H9 (cell line): ENCODE results near the gene FAM120A. TPM values are rescaled to one million over a fixed set of nuclear protein-coding genes. Genes with fewer than 3 reads are reported as not detected.

Experiments used
- DNase-seq: peaks from one replicate; pipeline ENCODE4 v3.0.0-alpha.2; 2017
- H2AFZ ChIP-seq: one replicate; pipeline ENCODE4 v1.6.1; 2013; ENCODE audit warnings: mild to moderate bottlenecking, low read length, control low read depth, moderate library complexity
- H2AK5ac ChIP-seq: 2 replicates; pipeline ENCODE4 v1.6.1; 2013; ENCODE audit warnings: low read length, control low read depth, mixed read lengths; ENCODE audit not compliant: insufficient read length
- H2BK120ac ChIP-seq: one replicate; pipeline ENCODE4 v1.6.1; 2013; ENCODE audit warnings: low read depth, mild to moderate bottlenecking, low read length, control low read depth, inconsistent platforms; ENCODE audit not compliant: poor library complexity, severe bottlenecking
- H2BK12ac ChIP-seq: 2 replicates; pipeline ENCODE4 v1.6.1; 2013; ENCODE audit warnings: low read length, control low read depth, mixed read lengths, low read depth; ENCODE audit not compliant: insufficient read length
- H2BK15ac ChIP-seq: 2 replicates; pipeline ENCODE4 v1.6.1; 2013; ENCODE audit warnings: low read depth, low read length, control low read depth
- H2BK20ac ChIP-seq: one replicate; pipeline ENCODE4 v1.6.1; 2013; ENCODE audit warnings: low read depth, mild to moderate bottlenecking, low read length, control low read depth, inconsistent platforms; ENCODE audit not compliant: poor library complexity, severe bottlenecking
- H2BK5ac ChIP-seq: 2 replicates; pipeline ENCODE4 v1.6.1; 2013; ENCODE audit warnings: low read length, control low read depth, mixed read lengths; ENCODE audit not compliant: insufficient read length
- H3K14ac ChIP-seq: 2 replicates; pipeline ENCODE4 v1.6.1; 2013; ENCODE audit warnings: low read length, control low read depth; ENCODE audit not compliant: insufficient read depth
- H3K18ac ChIP-seq: 2 replicates; pipeline ENCODE4 v1.6.1; 2013; ENCODE audit warnings: low read depth, mild to moderate bottlenecking, mixed read lengths, low read length, control low read depth; ENCODE audit not compliant: insufficient read length
- H3K23ac ChIP-seq: 2 replicates; pipeline ENCODE4 v1.6.1; 2013; ENCODE audit warnings: low read length, control low read depth, mixed read lengths, low read depth; ENCODE audit not compliant: insufficient read length
- H3K23me2 ChIP-seq: 2 replicates; pipeline ENCODE4 v1.6.1; 2013; ENCODE audit warnings: low read depth, mild to moderate bottlenecking, mixed read lengths, low read length, control low read depth; ENCODE audit not compliant: insufficient read length, poor library complexity, severe bottlenecking
- H3K27ac ChIP-seq: 2 replicates; pipeline ENCODE4 v1.5.1; 2013; ENCODE audit warnings: low read length, control low read depth, mixed read lengths, low read depth; ENCODE audit not compliant: insufficient read length
- H3K27me3 ChIP-seq: 2 replicates; pipeline ENCODE4 v1.6.1; 2013; ENCODE audit warnings: low read length, control low read depth, inconsistent platforms; ENCODE audit not compliant: insufficient read depth
- H3K4ac ChIP-seq: 2 replicates; pipeline ENCODE4 v1.6.1; 2013; ENCODE audit warnings: low read depth, mild to moderate bottlenecking, control low read depth, inconsistent platforms, low read length, moderate library complexity
- H3K4me1 ChIP-seq: 2 replicates; pipeline ENCODE4 v1.6.1; 2013; ENCODE audit warnings: low read length, control low read depth, inconsistent platforms; ENCODE audit not compliant: insufficient read depth
- H3K4me2 ChIP-seq: 2 replicates; pipeline ENCODE4 v1.6.1; 2013; ENCODE audit warnings: low read length, control low read depth, mixed read lengths; ENCODE audit not compliant: insufficient read length, insufficient read depth
- H3K56ac ChIP-seq: 2 replicates; pipeline ENCODE4 v1.6.1; 2013; ENCODE audit warnings: low read depth, mild to moderate bottlenecking, mixed read lengths, low read length, control low read depth; ENCODE audit not compliant: insufficient read length
- H3K79me1 ChIP-seq: 2 replicates; pipeline ENCODE4 v1.6.1; 2013; ENCODE audit warnings: low read depth, mild to moderate bottlenecking, moderate library complexity, low read length, control low read depth, inconsistent platforms; ENCODE audit not compliant: insufficient read depth, poor library complexity, severe bottlenecking
- H3K79me2 ChIP-seq: 2 replicates; pipeline ENCODE4 v1.6.1; 2013; ENCODE audit warnings: low read length, control low read depth, inconsistent platforms; ENCODE audit not compliant: insufficient read depth
- H3K9ac ChIP-seq: 2 replicates; pipeline ENCODE4 v1.6.1; 2013; ENCODE audit warnings: low read length, control low read depth, mixed read lengths; ENCODE audit not compliant: insufficient read length; ENCODE audit errors: extremely low read depth
- H3K9me3 ChIP-seq: one replicate; pipeline ENCODE4 v1.6.1; 2013; ENCODE audit warnings: low read depth, low read length, inconsistent platforms; ENCODE audit not compliant: control insufficient read depth
- H3T11ph ChIP-seq: one replicate; pipeline ENCODE4 v1.6.1; 2013; ENCODE audit warnings: mild to moderate bottlenecking, low read length, control low read depth, inconsistent platforms
- H4K20me1 ChIP-seq: one replicate; pipeline ENCODE4 v1.6.1; 2013; ENCODE audit not compliant: control insufficient read depth, insufficient read length, insufficient read depth
- H4K5ac ChIP-seq: 2 replicates; pipeline ENCODE4 v1.6.1; 2013; ENCODE audit warnings: low read depth, mild to moderate bottlenecking, mixed read lengths, low read length, control low read depth; ENCODE audit not compliant: insufficient read length
- H4K8ac ChIP-seq: replicated peaks from 2 replicates; pipeline ENCODE4 v1.6.1; 2013; ENCODE audit warnings: low read length, control low read depth, mixed read lengths, low read depth; ENCODE audit not compliant: insufficient read length
- H4K91ac ChIP-seq: 2 replicates; pipeline ENCODE4 v1.6.1; 2013; ENCODE audit warnings: low read depth, mild to moderate bottlenecking, moderate library complexity, mixed read lengths, low read length, control low read depth; ENCODE audit not compliant: insufficient read length
- H3K27ac Mint-ChIP-seq, 3 experiments: 2 replicates in 2 of 3; 3 replicates in 1 of 3; pipeline ENCODE4 v1.8.0; 2020 to 2021; ENCODE audit warnings: mixed read lengths in 3 of 3, mild to moderate bottlenecking in 1 of 3, moderate library complexity in 1 of 3
- H3K27me3 Mint-ChIP-seq: 2 replicates; pipeline ENCODE4 v1.8.0; 2021; ENCODE audit warnings: low read depth, mild to moderate bottlenecking, moderate library complexity, mixed read lengths
- H3K36me3 Mint-ChIP-seq, 3 experiments: 2 replicates in 2 of 3; 3 replicates in 1 of 3; pipeline ENCODE4 v1.8.0; 2020 to 2021; ENCODE audit warnings: low read depth in 3 of 3, mixed read lengths in 3 of 3; ENCODE audit not compliant: insufficient read depth in 1 of 3
- H3K4me1 Mint-ChIP-seq, 2 experiments: 2 replicates each; pipeline ENCODE4 v1.8.0; 2020; ENCODE audit warnings: mixed read lengths in 2 of 2
- H3K4me3 Mint-ChIP-seq, 2 experiments: 2 replicates in 1 of 2; 3 replicates in 1 of 2; pipeline ENCODE4 v1.8.0; 2020 to 2021; ENCODE audit warnings: mild to moderate bottlenecking in 2 of 2, mixed read lengths in 2 of 2, moderate library complexity in 1 of 2
- H3K9me3 Mint-ChIP-seq, 2 experiments: 2 replicates in 1 of 2; 3 replicates in 1 of 2; pipeline ENCODE4 v1.8.0; 2020; ENCODE audit warnings: mild to moderate bottlenecking in 2 of 2, mixed read lengths in 2 of 2, moderate library complexity in 1 of 2
- CTCF ChIP-seq: fragments of 200-600 bp; sonication (generic); conservative IDR thresholded peaks from 3 replicates; pipeline ENCODE4 v1.8.0; 2021; ENCODE audit warnings: antibody characterized with exemption, mild to moderate bottlenecking
- WGBS: extraction: QIAGEN DNeasy Blood & Tissue Kit; methylation state at CpG from one replicate; pipeline ENCODE4 v1.1.7; 2013; ENCODE audit warnings: missing lambda C conversion rate, low lambda C conversion rate, mixed read lengths; ENCODE audit not compliant: insufficient read length; ENCODE audit errors: extremely low coverage; 5-methylcytosine and 5-hydroxymethylcytosine counted together
- total RNA-seq: library from RNA; stranded (reverse); gene quantifications from 2 replicates; pipeline ENCODE4 v1.2.1, GENCODE V29; 2021

FAM120A gene
- total RNA-seq, 1 experiment from 2014 or later, result 57.7 TPM

GRCh38 chr9:93470391-93470790 lies 18.9 kb downstream of the FAM120A start:
- no peak overlapping the region for H3K4me3 Mint-ChIP-seq
- peaks cover 43 to 48% of the 10 kb centered on the region in 2 experiments for H3K4me1 Mint-ChIP-seq
- peak overlapping the region in 2 of 3 experiments; percentile 46 to 59; a peak in 2 of 7 replicates for H3K27ac Mint-ChIP-seq
- peaks cover 14% of the 10 kb centered on the region for H3K4me1 ChIP-seq
- H3K18ac ChIP-seq, result no peak overlapping the region
- H3K14ac ChIP-seq, result no peak overlapping the region
- no peak overlapping the region for H3K4ac ChIP-seq
- H3K23ac ChIP-seq, result no peak overlapping the region
- no peak overlapping the region for H3T11ph ChIP-seq
- no peak overlapping the region for H3K56ac ChIP-seq
- no peak overlapping the region for H4K8ac ChIP-seq
- H3K4me2 ChIP-seq, result no peak overlapping the region
- no peak overlapping the region for H2BK5ac ChIP-seq
- H2BK12ac ChIP-seq, result no peak overlapping the region
- H4K5ac ChIP-seq, result no peak overlapping the region
- no peak overlapping the region for H2BK15ac ChIP-seq
- H3K36me3 Mint-ChIP-seq, result peaks cover 17 to 36% (median 32%) of the 10 kb centered on the region in 3 experiments; a peak in 6 of 7 replicates
- DNase-seq, result no peak
- H3K9me3 ChIP-seq, result no peaks in the 10 kb centered on the region
- no peak overlapping the region for H3K27ac ChIP-seq
- no peaks in the 10 kb centered on the region for H3K23me2 ChIP-seq
- no peak overlapping the region for H2BK120ac ChIP-seq
- H3K9me3 Mint-ChIP-seq, result no peaks in the 10 kb centered on the region
- no CpG with 5 or more reads among the region's 5 CpGs for WGBS
- peaks cover 4% of the 10 kb centered on the region for H3K79me1 ChIP-seq
- no peaks in the 10 kb centered on the region for H3K27me3 Mint-ChIP-seq
- TF ChIP-seq CTCF, result no peak
- H4K20me1 ChIP-seq, result no peaks in the 10 kb centered on the region
- no peak overlapping the region for H2AK5ac ChIP-seq
- no peak overlapping the region for H3K9ac ChIP-seq
- H3K79me2 ChIP-seq, result peaks cover 27% of the 10 kb centered on the region; the same call in 1 of the 2 replicates
- no peak overlapping the region for H2AFZ ChIP-seq
- no peak overlapping the region for H2BK20ac ChIP-seq
- no peak overlapping the region for H4K91ac ChIP-seq
- no peaks in the 10 kb centered on the region for H3K27me3 ChIP-seq
